Sigmoid colon (tissue), 7 donors: ENCODE results near the gene DCAF15. TPM values are rescaled to one million over a fixed set of nuclear protein-coding genes. Genes with fewer than 3 reads are reported as not detected.
"Not testable (repeated sequence)": the region's sequence is repeated elsewhere in the genome, so short reads cannot be mapped to it uniquely, and the experiment has no call there.

ENCODE experiments used
- DNase-seq: peaks from one replicate; pipeline ENCODE4 v3.0.0-alpha.2; 2019
- H3K27ac ChIP-seq, 4 donors: fragments of 200-600 bp; sonication (generic); one replicate each; pipeline ENCODE4 v1.5.1; 2016 to 2019; ENCODE audit warnings: mild to moderate bottlenecking in 1 of 4
- H3K27me3 ChIP-seq, 3 donors: fragments of 200-600 bp; sonication (generic); one replicate each; pipeline ENCODE4 v1.5.1; 2019; ENCODE audit warnings: mild to moderate bottlenecking in 1 of 3
- H3K36me3 ChIP-seq, 4 donors: fragments of 200-600 bp; sonication (generic); one replicate each; pipeline ENCODE4 v1.5.1; 2016 to 2019
- H3K4me1 ChIP-seq, 4 donors: fragments of 200-600 bp; sonication (generic); one replicate each; pipeline ENCODE4 v1.5.1; 2017 to 2019
- H3K4me3 ChIP-seq, 4 donors: fragments of 200-600 bp; sonication (generic); one replicate each; pipeline ENCODE4 v1.5.1; 2017 to 2019; ENCODE audit warnings: mild to moderate bottlenecking in 2 of 4, moderate library complexity in 1 of 4
- H3K9me3 ChIP-seq, 4 donors: fragments of 200-600 bp in 3 of 4; sonication (generic) in 3 of 4; one replicate each; pipeline versions ENCODE4 v1.5.1 to v1.6.1; 2013 to 2019
- CTCF ChIP-seq, 4 experiments: fragments of 450-650 bp in 3 of 4; fragments of 200-600 bp in 1 of 4; IDR thresholded peaks; one replicate each; pipeline ENCODE4 v1.5.1; 2016 to 2019; ENCODE audit warnings: antibody characterized with exemption in 4 of 4, mild to moderate bottlenecking in 3 of 4, moderate library complexity in 2 of 4
- EP300 ChIP-seq, 4 donors: sonication (generic); formaldehyde crosslinking; IDR thresholded peaks; one replicate each; pipeline ENCODE4 v1.6.1; 2017; ENCODE audit warnings: antibody characterized with exemption in 4 of 4
- POLR2A ChIP-seq, 2 donors: fragments of 450-650 bp; IDR thresholded peaks; one replicate each; pipeline ENCODE4 v1.6.1; 2016; ENCODE audit warnings: antibody characterized with exemption in 2 of 2, mild to moderate bottlenecking in 2 of 2, moderate library complexity in 2 of 2
- POLR2AphosphoS5 ChIP-seq, 4 donors: sonication (generic); formaldehyde crosslinking; IDR thresholded peaks; one replicate each; pipeline ENCODE4 v1.6.1; 2017; ENCODE audit warnings: antibody characterized with exemption in 4 of 4
- WGBS, 2 donors: extraction: QIAGEN DNeasy Blood & Tissue Kit; methylation state at CpG; one replicate each; pipeline ENCODE4 v1.1.7; 2013; 5-methylcytosine and 5-hydroxymethylcytosine counted together
- intact Hi-C: fragments of 100-400 bp; cut with DNase I; formaldehyde crosslinking; loops from one replicate; pipeline ENCODE4 v1.15.1; 2023
- polyA plus RNA-seq, 3 donors: library from polyadenylated mRNA; stranded (reverse); fragments of 200-250 nt; gene quantifications; one replicate each; pipeline ENCODE4 v1.2.3, GENCODE V29; 2013
- total RNA-seq, 4 donors: library from RNA; depleted of rRNA; stranded (reverse); fragments of >200 nt; gene quantifications; one replicate each; pipeline ENCODE4 v1.1.0, GENCODE V29; 2016
- donor health status: healthy with polysubstance abuse.
- donor health status: Bipolar disorder and iron deficiency.
- donor health status: healthy.

DCAF15 gene
- total and polyA plus RNA-seq, 7 donors: 7.9 to 46.2 (median 11.3) TPM

GRCh38 chr19:13965926-13966683 lies 13.8 kb downstream of the DCAF15 start:
- Histone ChIP-seq H3K4me3 (no peak overlapping the region), H3K27ac (no peak overlapping the region), H3K4me1 (peaks cover 0 to 18% (median 17%) of the 10 kb centered on the region in 4 donors), H3K36me3 (peaks cover 15 to 72% (median 18%) of the 10 kb centered on the region in 4 donors), H3K27me3 (no peaks in the 10 kb centered on the region), H3K9me3 (no peaks in the 10 kb centered on the region)
- no peak for TF ChIP-seq POLR2A (IDR thresholded peaks at IDR 0.05)
- TF ChIP-seq CTCF (IDR thresholded peaks at IDR 0.05): no peak
- TF ChIP-seq EP300 (IDR thresholded peaks at IDR 0.05): no peak
- no peak for TF ChIP-seq POLR2AphosphoS5 (IDR thresholded peaks at IDR 0.05)
- DNase-seq: no peak
- 94 to 95% methylated on average over 20 of the region's 20 CpGs for WGBS, 2 donors
- intact Hi-C loops: no loop called here

- peaks cover 12 to 74% (median 21%) of the 10 kb centered on the region in 4 donors for H3K36me3 ChIP-seq
- peaks cover 0 to 18% (median 17%) of the 10 kb centered on the region in 4 donors for H3K4me1 ChIP-seq
- no peaks in the 10 kb centered on the region for H3K9me3 ChIP-seq
- TF ChIP-seq POLR2A (IDR thresholded peaks at IDR 0.05): no peak
- TF ChIP-seq POLR2AphosphoS5 (IDR thresholded peaks at IDR 0.05): no peak
- no peak for TF ChIP-seq CTCF (IDR thresholded peaks at IDR 0.05)
- no peak for TF ChIP-seq EP300 (IDR thresholded peaks at IDR 0.05)
- no peak for DNase-seq
- H3K27me3 ChIP-seq: no peaks in the 10 kb centered on the region
- no peak overlapping the region for H3K27ac ChIP-seq
- intact Hi-C loops: no loop called here
- WGBS, 2 donors: 94 to 96% methylated on average over 14 of the region's 14 CpGs
- no peak overlapping the region for H3K4me3 ChIP-seq
Measured at GRCh38 chr19:13966684-13967128, 14.4 kb downstream of the DCAF15 start.

GRCh38 chr19:13967206-13967605 lies 14.9 kb downstream of the DCAF15 start:
- H3K9me3 ChIP-seq, DNase-seq, H3K27me3 ChIP-seq, H3K4me3 ChIP-seq, intact Hi-C loops, H3K27ac ChIP-seq: not testable (repeated sequence)
- peaks cover 12 to 79% (median 21%) of the 10 kb centered on the region in 4 donors for H3K36me3 ChIP-seq
- 93 to 95% methylated on average over 8 of the region's 8 CpGs for WGBS, 2 donors
- H3K4me1 ChIP-seq: peaks cover 0 to 15% (median 14%) of the 10 kb centered on the region in 4 donors

GRCh38 chr19:13968383-13968935 lies 16.1 kb downstream of the DCAF15 start:
- Histone ChIP-seq H3K4me1 (peaks cover 0 to 3% (median 1%) of the 10 kb centered on the region in 4 donors), H3K27ac (no peak overlapping the region), H3K36me3 (peaks cover 15 to 91% (median 29%) of the 10 kb centered on the region in 4 donors), H3K27me3 (no peaks in the 10 kb centered on the region), H3K4me3 (no peak overlapping the region), H3K9me3 (no peaks in the 10 kb centered on the region)
- DNase-seq: no peak
- TF ChIP-seq CTCF (IDR thresholded peaks at IDR 0.05) (no peak), POLR2AphosphoS5 (IDR thresholded peaks at IDR 0.05) (no peak), EP300 (IDR thresholded peaks at IDR 0.05) (no peak), POLR2A (IDR thresholded peaks at IDR 0.05) (no peak)
- intact Hi-C loops: no loop called here
- WGBS, 2 donors: 95 to 96% methylated on average over 22 of the region's 22 CpGs

GRCh38 chr19:13968999-13969398 lies 16.7 kb downstream of the DCAF15 start:
- Histone ChIP-seq H3K4me1 (no peaks in the 10 kb centered on the region), H3K27me3 (no peaks in the 10 kb centered on the region), H3K4me3 (no peak overlapping the region), H3K36me3 (peaks cover 15 to 88% (median 29%) of the 10 kb centered on the region in 4 donors), H3K9me3 (no peaks in the 10 kb centered on the region), H3K27ac (no peak overlapping the region)
- no peak for TF ChIP-seq POLR2A (IDR thresholded peaks at IDR 0.05)
- TF ChIP-seq POLR2AphosphoS5 (IDR thresholded peaks at IDR 0.05): no peak
- no peak for TF ChIP-seq EP300 (IDR thresholded peaks at IDR 0.05)
- no peak for TF ChIP-seq CTCF (IDR thresholded peaks at IDR 0.05)
- intact Hi-C loops: no loop called here
- DNase-seq: no peak
- 93 to 95% methylated on average over 18 of the region's 18 CpGs for WGBS, 2 donors
